ENCODE results near the gene ATXN3L. TPM values are rescaled to one million over a fixed set of nuclear protein-coding genes. Genes with fewer than 3 reads are reported as not detected.

The ATXN3L gene
- total RNA-seq, 1 donor from 2014 or later = not detected

GRCh38 chrX:13268874-13269273 is 51.0 kb downstream of the ATXN3L start:
- DNase-seq (ENCODE audit: low spot score) = no peak

Other genes with a start within 250 kb of the ATXN3L start
- 0.78 TPM for gene EGFL6, start 249.5 kb upstream of the ATXN3L start, total RNA-seq

Data from ureter (tissue), 1 donor.